RWPE2 (cell line): ENCODE results near the gene HAGHL.

Source experiments
- ATAC-seq: fragments of 200-7000 bp; cut with Tn5 transposase; 3 replicates; pipeline ENCODE4 v1.9.1; 2021; ENCODE audit warnings: low read depth
- DNase-seq: peaks from one replicate; pipeline ENCODE4 v3.0.0-alpha.2; 2020; ENCODE audit warnings: low spot score
- H3K27ac ChIP-seq: fragments of 450-650 bp; 2 replicates; pipeline ENCODE4 v1.5.1; 2017; ENCODE audit warnings: mild to moderate bottlenecking; ENCODE audit not compliant: poor library complexity, severe bottlenecking
- H3K27me3 ChIP-seq: fragments of 250-450 bp; sonication (Bioruptor Pico); 2 replicates; pipeline ENCODE4 v1.5.1; 2021; ENCODE audit warnings: mild to moderate bottlenecking, moderate library complexity; ENCODE audit not compliant: insufficient read depth, poor library complexity, severe bottlenecking
- H3K36me3 ChIP-seq: fragments of 250-450 bp; sonication (Bioruptor Pico); 2 replicates; pipeline ENCODE4 v1.5.1; 2020; ENCODE audit warnings: low read depth, mild to moderate bottlenecking, moderate library complexity
- H3K4me1 ChIP-seq: fragments of 250-450 bp; sonication (Bioruptor Pico); 2 replicates; pipeline ENCODE4 v1.5.1; 2021; ENCODE audit warnings: mild to moderate bottlenecking, moderate library complexity; ENCODE audit not compliant: insufficient read depth, poor library complexity, severe bottlenecking
- H3K4me3 ChIP-seq: fragments of 250-450 bp; sonication (Bioruptor Pico); 2 replicates; pipeline ENCODE4 v1.5.1; 2021; ENCODE audit warnings: mild to moderate bottlenecking, moderate library complexity; ENCODE audit not compliant: severe bottlenecking
- H3K9me3 ChIP-seq: fragments of 250-450 bp; sonication (Bioruptor Pico); 2 replicates; pipeline ENCODE4 v1.5.1; 2021; ENCODE audit warnings: mild to moderate bottlenecking, moderate library complexity; ENCODE audit not compliant: severe bottlenecking
- CTCF ChIP-seq: fragments of 450-650 bp; IDR thresholded peaks from one replicate; pipeline ENCODE4 v1.5.1; 2017; ENCODE audit warnings: mild to moderate bottlenecking, moderate library complexity; ENCODE audit not compliant: poor library complexity, severe bottlenecking

Gene HAGHL

GRCh38 chr16:724188-725040 is 2.5 kb upstream of the HAGHL start:
- TF ChIP-seq CTCF: no peak
- no peak for DNase-seq
- no peaks in the 10 kb centered on the region for H3K36me3 ChIP-seq

GRCh38 chr16:725041-725376 is 1.9 kb upstream of the HAGHL start:
- TF ChIP-seq CTCF: no peak
- DNase-seq (no peak), ATAC-seq (no peak)
- peaks cover 1% of the 10 kb centered on the region for H3K4me1 ChIP-seq
- H3K9me3 ChIP-seq: no peaks in the 10 kb centered on the region
- H3K4me3 ChIP-seq: no peak overlapping the region
- no peak overlapping the region for H3K27ac ChIP-seq
- no peaks in the 10 kb centered on the region for H3K27me3 ChIP-seq
- no peaks in the 10 kb centered on the region for H3K36me3 ChIP-seq

More at GRCh38 chr16:724188-725040, 2.5 kb upstream of the HAGHL start:
- Histone ChIP-seq H3K9me3 (no peaks in the 10 kb centered on the region), H3K27ac (no peak overlapping the region), H3K27me3 (no peaks in the 10 kb centered on the region), H3K4me3 (no peak overlapping the region), H3K4me1 (peaks cover 3% of the 10 kb centered on the region)
- ATAC-seq: no peak

GRCh38 chr16:725463-726187 is 1.3 kb upstream of the HAGHL start:
- no peaks in the 10 kb centered on the region for H3K27me3 ChIP-seq
- no peak overlapping the region for H3K4me3 ChIP-seq
- no peaks in the 10 kb centered on the region for H3K36me3 ChIP-seq
- ATAC-seq: no peak
- no peak for DNase-seq
- no peak for TF ChIP-seq CTCF
- no peak overlapping the region for H3K27ac ChIP-seq
- H3K9me3 ChIP-seq: no peaks in the 10 kb centered on the region
- no peaks in the 10 kb centered on the region for H3K4me1 ChIP-seq

- no peaks in the 10 kb centered on the region for H3K36me3 ChIP-seq
- DNase-seq (no peak), ATAC-seq (no peak)
- peak overlapping the region; percentile 64 for H3K27ac ChIP-seq
- no peaks in the 10 kb centered on the region for H3K4me1 ChIP-seq
- H3K27me3 ChIP-seq: no peaks in the 10 kb centered on the region
- TF ChIP-seq CTCF: no peak
- H3K9me3 ChIP-seq: no peaks in the 10 kb centered on the region
- peak overlapping the region; percentile 43 for H3K4me3 ChIP-seq
These were observed 793 bp upstream of the HAGHL start for GRCh38 chr16:726188-726437.
